IMR-90 (cell line): ENCODE measurements around the gene FAM78A. TPM values are rescaled to one million over a fixed set of nuclear protein-coding genes. Genes with fewer than 3 reads are reported as not detected.

Experiments used
- ATAC-seq: fragments of 200-7000 bp; cut with Tn5 transposase; 2 replicates; pipeline ENCODE4 v1.9.1; 2020; ENCODE audit warnings: low read depth, mild to moderate bottlenecking, moderate library complexity
- BruUV-seq: library from RNA; stranded (reverse); fragments of 400-500 nt; replicated peaks from 2 replicates; lab custom pipeline; 2021; lab: Mats Ljungman, UMichigan
- CTCF ChIA-PET: fragments of 300-600 bp; formaldehyde crosslinking; extraction: SDS; loops from one replicate; lab custom pipeline; 2021; ENCODE audit warnings: antibody characterized with exemption; lab: Yijun Ruan, JAX
- POLR2A ChIA-PET: fragments of 300-600 bp; sonication (Branson Sonifier 250); formaldehyde crosslinking; loops from one replicate; lab custom pipeline; 2022; ENCODE audit warnings: antibody characterized with exemption; ENCODE audit not compliant: unreplicated experiment; lab: Charles Lee
- DNase-seq: peaks from one replicate; pipeline ENCODE4 v3.0.0; 2013
- H2AFZ ChIP-seq: replicated peaks from 2 replicates; pipeline ENCODE3; 2013; ENCODE audit warnings: low read length, mild to moderate bottlenecking; ENCODE audit not compliant: poor library complexity
- H2AK5ac ChIP-seq: 2 replicates; pipeline ENCODE4 v1.6.1; 2013; ENCODE audit warnings: low read depth, low read length, inconsistent platforms
- H2AK9ac ChIP-seq: replicated peaks from 2 replicates; pipeline ENCODE3; 2013; ENCODE audit warnings: mild to moderate bottlenecking, low read depth, low read length, moderate library complexity; ENCODE audit not compliant: poor library complexity
- H2BK120ac ChIP-seq: 2 replicates; pipeline ENCODE4 v1.6.1; 2013; ENCODE audit warnings: low read depth, low read length, inconsistent platforms
- H2BK15ac ChIP-seq: 3 replicates; pipeline ENCODE4 v1.6.1; 2013; ENCODE audit warnings: low read depth, low read length, inconsistent platforms
- H2BK20ac ChIP-seq: 2 replicates; pipeline ENCODE4 v1.6.1; 2013; ENCODE audit warnings: low read depth, mild to moderate bottlenecking, inconsistent platforms, low read length, moderate library complexity
- H2BK5ac ChIP-seq: 2 replicates; pipeline ENCODE4 v1.6.1; 2013; ENCODE audit warnings: mild to moderate bottlenecking, low read depth, low read length, inconsistent platforms; ENCODE audit not compliant: poor library complexity, severe bottlenecking
- H3K14ac ChIP-seq: replicated peaks from 2 replicates; pipeline ENCODE4 v1.6.1; 2013; ENCODE audit warnings: low read depth, low read length, inconsistent platforms
- H3K18ac ChIP-seq: 2 replicates; pipeline ENCODE4 v1.6.1; 2013; ENCODE audit warnings: low read depth, low read length, control low read depth
- H3K23ac ChIP-seq: 2 replicates; pipeline ENCODE4 v1.6.1; 2013; ENCODE audit warnings: low read depth, low read length, inconsistent platforms
- H3K27ac ChIP-seq: 2 replicates; pipeline ENCODE4 v1.5.1; 2013; ENCODE audit warnings: mild to moderate bottlenecking, control low read depth, low read length; ENCODE audit not compliant: insufficient read depth
- H3K27me3 ChIP-seq: 2 replicates; pipeline ENCODE4 v1.6.1; 2013; ENCODE audit warnings: low read length; ENCODE audit not compliant: control insufficient read depth, insufficient read depth
- H3K36me3 ChIP-seq: 2 replicates; pipeline ENCODE4 v1.6.1; 2013; ENCODE audit warnings: low read length, mixed read lengths; ENCODE audit not compliant: control insufficient read depth, insufficient read depth
- H3K4ac ChIP-seq: 2 replicates; pipeline ENCODE4 v1.6.1; 2013; ENCODE audit warnings: low read depth, low read length, inconsistent platforms
- H3K4me1 ChIP-seq: 2 replicates; pipeline ENCODE4 v1.6.1; 2013; ENCODE audit warnings: low read length, mixed read lengths; ENCODE audit not compliant: control insufficient read depth, insufficient read depth
- H3K4me2 ChIP-seq: 2 replicates; pipeline ENCODE4 v1.6.1; 2013; ENCODE audit warnings: low read depth, mild to moderate bottlenecking, control low read depth, low read length, moderate library complexity
- H3K4me3 ChIP-seq: 2 replicates; pipeline ENCODE4 v1.5.1; 2013; ENCODE audit warnings: low read depth, mild to moderate bottlenecking, control low read depth, low read length, moderate library complexity; ENCODE audit not compliant: insufficient read depth
- H3K56ac ChIP-seq: 2 replicates; pipeline ENCODE4 v1.6.1; 2013; ENCODE audit warnings: low read length, inconsistent platforms; ENCODE audit not compliant: insufficient read depth; ENCODE audit errors: extremely low read depth
- H3K79me1 ChIP-seq, 2 experiments: 2 replicates each; pipeline ENCODE4 v1.6.1; 2013; ENCODE audit warnings: low read length in 2 of 2, inconsistent platforms in 1 of 2, low read depth in 1 of 2
- H3K9ac ChIP-seq: 2 replicates; pipeline ENCODE4 v1.6.1; 2013; ENCODE audit warnings: low read depth, low read length, control low read depth
- H3K9me1 ChIP-seq: 2 replicates; pipeline ENCODE4 v1.6.1; 2013; ENCODE audit warnings: low read length, inconsistent platforms; ENCODE audit not compliant: insufficient read depth
- H3K9me3 ChIP-seq: 2 replicates; pipeline ENCODE4 v1.6.1; 2013; ENCODE audit warnings: low read length; ENCODE audit not compliant: control insufficient read depth, insufficient read depth
- H4K20me1 ChIP-seq: 2 replicates; pipeline ENCODE4 v1.6.1; 2013; ENCODE audit warnings: low read length, inconsistent platforms; ENCODE audit not compliant: insufficient read depth
- H4K5ac ChIP-seq: 2 replicates; pipeline ENCODE4 v1.6.1; 2013; ENCODE audit warnings: mild to moderate bottlenecking, low read depth, low read length, control low read depth
- H4K8ac ChIP-seq, 2 experiments: 2 replicates each; pipeline ENCODE4 v1.6.1; 2013; ENCODE audit warnings: low read depth in 2 of 2, low read length in 2 of 2, control low read depth in 1 of 2, inconsistent platforms in 1 of 2
- H4K91ac ChIP-seq: 2 replicates; pipeline ENCODE4 v1.6.1; 2013; ENCODE audit warnings: low read depth, low read length, inconsistent platforms; ENCODE audit not compliant: insufficient read depth
- MAFK ChIP-seq: IDR thresholded peaks from 2 replicates; pipeline ENCODE4 v1.6.1; 2012; ENCODE audit warnings: low read depth, low read length, improper control_type of control experiment
- WGBS, 2 experiments: methylation state at CpG; one replicate each; pipeline versions ENCODE4 v1.1.5 to v1.1.7; 2013; ENCODE audit warnings: missing lambda C conversion rate in 2 of 2; ENCODE audit not compliant: insufficient read length in 1 of 2; ENCODE audit errors: extremely low coverage in 2 of 2; 5-methylcytosine and 5-hydroxymethylcytosine counted together
- dilution Hi-C: fragments of 300-500 bp; cut with HindIII; formaldehyde crosslinking; loops from one replicate; pipeline ENCODE4 v1.14.3; 2018; ENCODE audit warnings: low sequenced_read_pairs; ENCODE audit not compliant: unreplicated experiment
- in situ Hi-C: fragments of 300-500 bp; cut with MboI; formaldehyde crosslinking; loops from 3 replicates; pipeline ENCODE4 v1.14.3; 2019; ENCODE audit warnings: low sequenced_read_pairs, inconsistent platforms, mixed read lengths
- intact Hi-C: fragments of 100-400 bp; cut with micrococcal nuclease; formaldehyde crosslinking; loops from 2 replicates; pipeline ENCODE4 v1.10.0; 2022
- polyA plus RNA-seq, 3 experiments: library from polyadenylated mRNA; depleted of rRNA; stranded (reverse); fragments of >200 nt; gene quantifications; 2 replicates each; pipeline ENCODE4 v1.2.3, GENCODE V29; 2012; ENCODE audit warnings: low replicate concordance in 1 of 3
- total RNA-seq: library from RNA; depleted of rRNA; stranded (reverse); fragments of >200 nt; gene quantifications from 2 replicates; pipeline ENCODE4 v1.2.3, GENCODE V29; 2012

FAM78A gene
- total and polyA plus RNA-seq, 2 of the 4 experiments (the other 2 are of a cell fraction) = 0.18 to 0.27 TPM

DNA sequence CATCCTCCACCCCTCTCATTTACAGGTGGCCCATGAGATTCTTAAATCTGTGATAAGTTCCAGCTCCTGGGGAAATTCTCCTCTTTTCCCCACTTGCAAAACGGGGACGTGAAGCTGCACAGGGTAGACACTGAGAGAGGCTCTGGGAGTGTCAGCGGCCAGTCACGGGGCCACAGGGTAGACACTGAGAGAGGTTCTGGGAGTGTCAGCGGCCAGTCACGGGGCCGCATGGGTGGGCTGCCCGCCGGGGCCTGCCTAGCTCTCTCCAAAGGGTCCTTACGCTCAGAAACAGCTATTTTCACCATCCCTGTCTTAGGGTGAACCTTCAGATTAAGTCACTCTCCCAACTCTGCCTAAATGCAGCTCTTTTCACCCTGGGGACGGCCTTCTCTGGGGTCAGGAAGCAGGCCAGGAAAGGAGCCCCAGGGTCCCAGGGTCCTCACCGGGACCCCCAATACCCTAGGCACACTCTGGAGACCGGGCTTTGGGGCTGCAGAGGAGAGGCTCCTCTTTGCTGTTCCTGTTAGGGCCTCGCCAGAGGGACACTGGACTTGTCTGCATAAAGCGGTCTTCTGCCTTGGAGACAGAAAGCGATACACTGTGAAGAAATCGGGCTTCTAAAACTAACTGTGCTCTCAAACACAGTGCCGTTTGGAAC, 1.5 kb downstream of the FAM78A start:
- H2AK9ac ChIP-seq = no peak overlapping the region

More for the DNA sequence above, 1.5 kb downstream of the FAM78A start:
- no peaks in the 10 kb centered on the region for H3K4me1 ChIP-seq
- H2AFZ ChIP-seq = no peak overlapping the region
- no peak overlapping the region for H2BK120ac ChIP-seq
- H4K91ac ChIP-seq = no peak overlapping the region
- H3K9ac ChIP-seq = no peak overlapping the region
- in situ Hi-C loops (no loop called here), dilution Hi-C loops (no loop called here), intact Hi-C loops (no loop called here)
- H3K18ac ChIP-seq = no peak overlapping the region
- H3K14ac ChIP-seq = no peak overlapping the region
- H3K9me1 ChIP-seq = no peaks in the 10 kb centered on the region
- ChIA-PET CTCF (no interaction called here), POLR2A (no interaction called here)
- no peak overlapping the region for H3K56ac ChIP-seq
- no peak overlapping the region for H2AK5ac ChIP-seq
- WGBS, 2 experiments = 90% methylated on average over 6 of the region's 18 CpGs; no CpG with 5 or more reads in 1 of the 2 experiments
- no peak overlapping the region for H4K5ac ChIP-seq
- H3K27me3 ChIP-seq = peaks cover 39% of the 10 kb centered on the region
- no peak overlapping the region for H3K4ac ChIP-seq
- no peak for ATAC-seq
- H3K23ac ChIP-seq = no peak overlapping the region
- H2BK15ac ChIP-seq = no peak overlapping the region
- H2BK5ac ChIP-seq = no peak overlapping the region
- BruUV-seq = no TSS peak
- H3K9me3 ChIP-seq = no peaks in the 10 kb centered on the region
- TF ChIP-seq MAFK = no peak
- H3K27ac ChIP-seq = no peak overlapping the region
- H3K4me3 ChIP-seq = no peak overlapping the region
- no peaks in the 10 kb centered on the region for H3K79me1 ChIP-seq
- DNase-seq = no peak
- H3K4me2 ChIP-seq = no peak overlapping the region
- H2BK20ac ChIP-seq = no peak overlapping the region
- H4K20me1 ChIP-seq = no peaks in the 10 kb centered on the region
- H4K8ac ChIP-seq = no peak overlapping the region
- no peaks in the 10 kb centered on the region for H3K36me3 ChIP-seq
